Right renal pelvis (tissue), 4 donors: ENCODE measurements around the gene WDR54. TPM values are rescaled to one million over a fixed set of nuclear protein-coding genes. Genes with fewer than 3 reads are reported as not detected.
"Not testable (repeated sequence)": the region's sequence is repeated elsewhere in the genome, so short reads cannot be mapped to it uniquely, and the experiment has no call there.

ENCODE experiments used
- DNase-seq, 4 donors: peaks; one replicate each; pipeline ENCODE4 v3.0.0-alpha.2; 2013; ENCODE audit warnings: low read depth in 4 of 4, low spot score in 3 of 4, missing footprints in 1 of 4
- polyA plus RNA-seq, 4 donors: library from polyadenylated mRNA; unstranded; fragments of 120-200 nt; gene quantifications; one replicate each; pipeline ENCODE4 v1.2.1, GENCODE V29; 2013; ENCODE audit not compliant: insufficient read length in 4 of 4

WDR54 gene
- polyA plus RNA-seq, 4 donors = 36.7 to 44.2 (median 40.9) TPM

DNA sequence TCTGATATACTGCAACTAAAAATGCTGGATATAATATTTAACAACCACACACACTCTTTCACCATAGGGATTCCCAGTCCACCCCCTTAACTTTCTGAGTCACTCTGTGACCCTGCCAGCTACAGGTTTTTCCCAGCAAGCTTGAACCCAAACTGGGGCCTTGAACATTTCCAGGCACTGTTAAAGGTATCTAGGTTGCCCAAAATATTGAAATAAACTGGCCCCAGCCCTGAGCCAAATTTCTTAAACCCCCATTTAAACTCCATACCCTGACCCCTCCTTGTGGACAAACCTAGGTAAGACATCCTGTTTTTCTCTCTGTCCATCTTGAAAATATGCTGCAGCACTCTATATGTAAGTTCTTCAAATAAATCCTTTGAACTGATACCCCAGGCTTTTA, 21.7 kb upstream of the WDR54 start:
- DNase-seq = no peak

DNA sequence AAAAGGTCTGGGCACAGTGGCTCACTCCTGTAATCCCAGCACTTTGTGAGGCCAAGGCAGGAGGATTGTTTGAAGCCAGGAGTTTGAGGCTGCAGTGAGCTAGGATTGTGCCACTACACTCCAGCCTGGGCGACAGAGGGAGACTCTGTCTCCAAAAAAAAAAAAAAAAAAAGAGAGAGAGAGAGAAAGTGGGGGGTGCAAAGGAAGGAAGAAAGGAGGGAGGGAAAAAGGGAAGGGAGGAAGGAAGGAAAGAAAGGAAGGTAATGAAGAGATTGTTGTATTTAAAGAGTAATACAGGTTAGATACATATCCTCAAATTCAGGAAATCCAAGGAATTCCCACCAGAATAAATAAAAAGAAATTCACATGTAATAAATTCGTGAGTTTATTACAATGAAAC, 19.6 kb upstream of the WDR54 start:
- no peak for DNase-seq

DNA sequence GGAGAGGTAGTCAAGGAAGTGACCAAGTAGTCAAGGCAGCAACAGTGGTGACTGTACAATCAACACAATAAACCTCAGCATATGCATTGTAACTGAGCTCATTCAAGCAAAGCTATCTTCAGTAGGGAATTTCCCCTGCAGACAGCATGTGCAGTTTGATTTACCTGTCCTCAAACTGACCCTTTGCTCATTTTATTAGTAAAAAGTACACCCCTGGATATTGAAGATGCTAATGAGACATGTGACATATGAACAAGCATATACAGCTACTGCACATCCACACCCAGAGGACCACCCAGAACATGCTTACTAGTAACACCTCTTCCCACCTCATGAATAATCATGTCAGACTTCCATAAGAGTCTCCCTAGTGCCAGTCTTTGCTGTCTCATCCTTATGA, 15.5 kb upstream of the WDR54 start:
- DNase-seq = no peak

DNA sequence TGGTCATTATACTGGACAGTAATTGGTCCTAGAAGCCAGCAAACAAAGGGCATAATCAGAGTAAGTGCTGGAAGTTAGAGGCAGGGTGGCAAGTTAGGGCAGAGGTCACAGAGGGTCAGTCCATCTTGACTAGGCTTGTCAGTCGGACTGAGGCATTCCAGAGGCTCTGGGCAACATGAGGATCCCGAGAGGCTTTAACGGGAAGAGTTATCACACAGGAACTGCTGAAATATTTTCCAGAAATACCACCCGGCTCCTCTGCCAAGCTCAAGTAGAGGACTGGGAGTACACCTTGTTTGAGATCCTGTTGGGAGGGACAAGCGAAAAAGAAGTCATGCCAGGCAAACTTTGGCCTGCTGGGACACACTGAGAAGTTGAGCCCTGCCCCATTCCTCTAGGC, 13.8 kb upstream of the WDR54 start:
- no peak for DNase-seq

DNA sequence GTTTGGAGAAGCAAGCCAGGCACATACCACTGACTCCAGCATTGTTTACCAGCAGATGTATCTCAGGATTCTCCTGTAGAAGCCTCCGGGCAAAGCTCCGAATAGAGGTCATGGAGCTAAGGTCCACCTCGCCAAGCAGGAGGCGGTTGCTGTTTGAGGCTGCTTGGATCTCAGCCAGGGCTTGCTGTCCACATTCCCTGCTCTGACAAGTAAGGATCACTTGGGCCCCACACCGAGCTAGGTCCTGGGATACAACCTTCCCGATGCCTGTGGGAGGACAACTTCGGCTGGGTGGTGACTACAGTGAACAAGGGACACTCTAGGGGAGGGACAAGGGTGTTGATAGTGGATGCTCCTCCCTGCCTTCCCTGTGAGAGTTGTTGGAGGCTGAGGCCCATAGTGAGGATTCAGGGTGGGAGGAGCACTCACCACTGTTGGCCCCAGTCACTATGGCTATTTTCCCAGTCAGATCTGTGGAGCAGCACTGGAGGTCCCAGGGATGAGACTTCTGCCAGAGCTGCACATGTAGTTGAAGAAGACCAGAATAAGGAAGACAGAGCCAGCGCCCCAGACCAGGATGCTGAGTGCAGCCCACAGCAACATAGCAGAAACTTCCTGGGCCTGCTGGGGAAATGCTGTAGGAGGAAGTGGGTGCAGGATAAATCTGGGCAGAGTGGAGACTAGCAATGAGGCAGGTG, 8.4 kb upstream of the WDR54 start:
- DNase-seq = no peak

DNA sequence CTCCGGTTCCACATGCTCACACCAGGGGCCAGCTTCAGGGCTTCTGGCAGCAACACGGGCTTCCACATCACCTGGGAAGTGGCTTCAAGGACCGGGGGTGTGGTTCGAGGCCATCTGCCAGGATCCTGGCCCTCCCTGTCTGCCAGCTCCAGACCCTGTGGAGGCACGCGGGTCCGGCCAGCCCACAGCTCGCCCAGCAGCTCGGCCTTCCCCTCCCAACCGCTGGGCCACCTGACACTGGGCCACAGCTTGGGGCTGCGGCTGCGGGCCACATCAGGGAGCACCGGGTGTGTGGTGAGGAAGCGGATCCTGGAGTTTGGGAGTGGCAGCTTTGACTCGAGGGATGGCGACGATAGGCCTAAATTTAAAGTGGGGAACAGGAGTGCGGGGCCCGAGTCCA, 7.1 kb upstream of the WDR54 start:
- DNase-seq = no peak

DNA sequence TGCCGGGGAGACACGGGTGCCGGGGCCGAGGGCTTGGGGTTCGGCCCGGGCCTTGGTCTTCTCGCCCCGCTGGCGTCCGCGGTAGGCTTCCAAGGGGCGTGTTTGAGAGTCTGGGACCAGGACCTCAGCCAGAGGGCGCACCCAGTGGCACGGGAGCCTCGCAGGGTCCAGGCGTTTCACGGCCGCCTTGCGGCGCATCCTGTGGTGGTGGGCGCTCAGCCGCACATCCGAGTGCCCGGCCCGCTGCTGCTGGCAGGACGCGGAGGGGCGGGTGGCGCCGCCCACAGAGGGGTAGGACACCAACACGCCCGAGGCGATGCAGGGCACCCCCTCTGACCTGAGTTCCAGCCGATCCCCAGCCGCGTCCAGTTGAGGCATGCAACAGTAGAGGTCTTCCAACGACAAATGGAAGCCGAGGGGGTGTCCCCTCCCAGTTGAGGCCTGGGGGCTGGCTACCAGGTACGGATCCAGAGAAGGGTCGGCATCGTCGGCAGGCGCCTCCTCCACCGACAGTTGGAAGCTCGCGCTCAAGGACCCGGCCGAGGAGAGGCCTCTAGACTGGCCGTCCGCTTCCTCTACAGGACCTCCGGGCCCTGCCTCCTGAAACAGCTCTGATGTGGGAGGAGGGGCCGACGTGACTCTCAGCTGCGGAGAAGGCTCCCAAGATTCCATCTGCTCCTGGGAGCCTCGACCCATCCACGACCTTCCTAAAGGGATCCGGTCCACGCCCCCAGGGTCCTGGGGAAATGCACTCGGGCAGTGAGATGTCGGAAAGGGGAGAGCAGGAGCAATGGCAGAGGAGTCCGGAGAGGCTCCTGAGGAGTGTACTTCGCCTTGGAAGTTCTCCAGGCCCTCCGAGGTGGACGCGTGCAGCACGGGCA, 6.4 kb upstream of the WDR54 start:
- peak in 1 of 4 donors; percentile 44 for DNase-seq

DNA sequence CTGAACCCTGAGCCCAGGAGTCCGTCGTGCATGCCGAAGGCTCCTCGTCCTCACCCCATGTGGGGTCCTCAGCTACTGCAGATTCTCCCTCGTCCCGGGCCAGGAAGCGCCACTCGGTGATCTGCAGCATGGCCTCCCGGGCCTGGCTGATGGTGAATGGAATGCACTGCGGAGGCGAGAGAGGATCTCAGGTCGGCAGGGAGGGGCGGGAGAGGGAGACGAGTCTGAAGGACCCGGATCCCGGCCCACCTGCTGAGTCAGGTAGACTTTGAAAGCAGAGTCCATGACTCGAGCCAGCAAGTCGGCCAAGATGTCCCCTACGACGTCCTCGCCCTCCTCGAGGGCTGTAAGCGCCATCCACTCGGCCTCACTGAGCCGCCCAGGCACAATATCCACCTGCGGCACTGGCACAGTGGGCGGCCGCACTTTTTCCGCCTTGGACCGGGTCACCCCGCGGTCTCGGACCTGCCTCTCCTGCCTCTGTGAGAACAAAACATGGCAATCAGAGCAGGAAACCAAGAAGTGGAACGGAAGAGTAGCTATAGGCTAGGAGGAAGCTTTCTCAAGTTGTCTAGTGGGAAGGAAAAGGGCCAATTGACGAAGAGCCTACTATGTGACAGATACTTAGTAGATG, 5.7 kb upstream of the WDR54 start:
- DNase-seq = no peak

DNA sequence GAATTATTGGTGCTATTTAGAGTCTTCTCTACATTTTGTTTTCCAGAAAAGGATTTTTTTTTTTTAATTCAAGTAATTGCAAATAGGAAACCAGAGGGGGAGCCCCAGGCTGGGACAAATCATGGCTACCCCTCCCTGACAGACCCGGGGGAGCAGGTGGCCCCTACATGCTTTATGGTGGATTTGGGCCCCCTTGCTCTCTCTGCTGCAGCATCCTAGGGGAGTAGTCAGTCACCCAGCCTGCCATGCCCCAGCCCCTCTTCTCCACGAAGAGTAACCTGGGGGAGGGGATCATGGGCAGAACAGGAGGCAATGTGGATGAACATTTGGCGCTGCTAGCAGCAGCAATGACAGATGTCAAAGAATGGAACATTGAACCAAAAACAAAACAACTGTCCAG, 4.8 kb upstream of the WDR54 start:
- DNase-seq = no peak

DNA sequence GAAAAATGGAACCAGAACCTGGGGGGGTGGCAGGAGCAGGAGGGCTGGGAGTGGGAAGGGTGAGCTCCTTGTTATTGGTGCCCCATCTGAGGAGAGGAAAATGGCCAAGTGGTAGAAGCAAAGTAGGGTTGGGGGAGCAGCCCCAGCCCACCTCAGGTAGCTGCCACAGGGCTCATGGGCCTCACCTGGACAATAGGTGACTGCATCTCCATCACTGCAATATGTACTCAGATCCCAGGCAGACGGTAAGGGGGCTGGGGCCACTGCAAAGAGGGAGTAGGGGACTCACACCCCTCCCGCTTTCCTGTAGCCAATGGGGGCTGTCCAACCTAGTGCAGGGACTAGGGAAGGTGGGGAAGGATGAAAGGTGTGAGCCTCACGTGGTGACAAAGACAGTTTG, 4.3 kb upstream of the WDR54 start:
- no peak for DNase-seq

DNA sequence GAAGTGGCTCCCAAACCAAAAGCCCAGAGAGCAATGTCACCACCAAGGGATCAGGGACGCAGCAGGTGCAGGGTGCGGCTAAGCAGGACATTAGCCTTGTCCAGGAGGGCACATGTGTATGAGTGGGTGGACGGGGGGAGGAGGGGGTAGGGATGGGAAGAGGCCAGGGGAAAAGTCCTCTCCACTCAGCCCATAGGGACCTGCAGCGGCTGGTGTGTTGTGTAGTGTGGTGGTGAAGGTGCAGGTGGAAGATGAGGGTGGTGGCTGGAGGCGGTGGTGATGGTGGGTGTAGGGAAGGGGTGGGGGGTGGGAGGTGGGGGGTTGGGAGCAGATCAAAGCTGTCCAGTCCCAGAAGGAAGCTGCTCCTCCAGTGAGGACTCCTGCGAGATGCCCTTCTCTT, 3.8 kb upstream of the WDR54 start:
- no peak for DNase-seq

DNA sequence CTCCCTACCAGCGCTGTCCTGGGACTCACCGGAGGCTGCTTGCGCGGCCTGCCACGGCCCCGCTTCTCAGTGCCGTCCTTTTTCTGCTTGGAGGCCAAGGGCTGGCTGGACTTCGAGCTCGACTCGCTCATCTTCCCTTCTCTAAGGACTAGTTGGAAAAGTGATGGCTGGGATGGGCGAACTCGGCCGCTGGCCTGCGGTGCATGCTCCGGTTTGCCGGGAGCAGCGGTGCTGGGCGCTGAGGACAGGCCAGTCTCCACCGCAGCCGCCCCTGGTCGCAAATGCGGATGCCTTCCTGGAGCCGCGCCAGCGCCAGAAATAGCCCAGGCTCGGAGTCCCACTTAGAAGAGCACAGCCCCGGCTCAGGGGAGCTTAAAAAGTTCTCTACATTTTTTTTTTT, 3.2 kb upstream of the WDR54 start:
- no peak for DNase-seq

DNA sequence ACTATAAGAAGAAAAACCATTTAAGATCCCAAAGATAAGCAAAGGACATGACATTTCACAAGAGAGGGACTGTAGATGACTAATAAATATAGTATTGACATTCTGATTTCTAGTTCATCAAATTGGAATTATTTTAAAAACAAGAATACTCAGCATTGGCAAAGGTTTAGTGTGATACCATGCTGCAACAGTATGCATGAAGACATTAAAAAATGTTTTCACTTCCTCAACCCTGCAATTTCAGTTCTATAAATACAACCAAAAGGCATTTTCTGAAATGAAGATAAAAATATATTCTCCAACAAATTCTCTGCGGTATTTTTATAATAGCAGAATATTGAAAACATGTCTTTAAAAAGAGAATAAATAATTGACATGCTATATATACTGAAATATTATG, 2.2 kb upstream of the WDR54 start:
- no peak for DNase-seq

DNA sequence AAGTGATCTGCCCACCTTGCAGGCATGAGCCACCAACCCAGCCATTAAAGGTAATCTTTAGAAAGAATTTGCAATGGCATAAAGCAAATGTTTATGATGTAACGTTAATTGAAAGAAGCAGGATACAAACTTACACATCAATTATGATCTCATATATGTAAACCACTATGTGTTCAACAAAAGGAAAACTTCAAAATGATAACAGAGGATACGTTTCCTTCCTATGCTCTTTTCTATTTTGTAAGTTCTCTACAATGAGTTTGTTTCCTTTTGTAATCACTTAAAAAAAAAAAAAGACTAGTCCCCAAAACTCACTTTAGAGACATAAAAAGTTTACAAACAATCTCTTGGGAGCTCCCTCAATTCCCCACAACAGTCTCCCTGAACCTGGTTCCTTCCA, 1.5 kb upstream of the WDR54 start:
- no peak for DNase-seq

DNA sequence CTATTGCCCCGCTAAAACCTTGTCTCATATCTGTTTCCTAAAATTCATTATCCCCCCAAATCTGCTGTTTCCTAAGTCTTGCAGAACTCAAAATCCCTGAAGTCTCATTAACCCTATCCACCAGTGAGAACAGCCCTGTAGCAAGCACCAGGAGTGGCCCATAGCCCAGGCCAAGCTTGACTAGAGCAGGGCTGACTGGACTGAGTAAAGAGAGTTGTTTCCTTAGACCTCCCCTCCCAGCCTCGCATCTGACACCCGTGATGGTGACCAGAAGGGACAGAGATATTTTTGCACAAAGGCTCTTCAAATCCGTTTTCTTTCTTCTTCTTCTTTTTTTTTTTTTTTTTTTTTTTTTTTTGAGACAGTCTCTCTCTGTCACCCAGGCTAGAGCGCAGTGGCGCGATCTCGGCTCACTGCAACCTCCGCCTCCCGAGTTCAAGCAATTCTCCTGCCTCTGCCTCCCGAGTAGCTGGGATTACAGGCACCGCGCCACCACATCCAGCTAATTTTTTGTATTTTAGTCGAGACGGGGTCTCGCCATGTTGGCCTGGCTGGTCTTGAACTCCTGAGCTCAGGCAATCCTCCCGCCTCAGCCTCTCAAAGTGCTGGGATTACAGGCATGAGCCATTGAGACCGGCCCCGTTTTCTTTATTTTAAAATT, 957 bp upstream of the WDR54 start:
- not testable (repeated sequence) for DNase-seq

DNA sequence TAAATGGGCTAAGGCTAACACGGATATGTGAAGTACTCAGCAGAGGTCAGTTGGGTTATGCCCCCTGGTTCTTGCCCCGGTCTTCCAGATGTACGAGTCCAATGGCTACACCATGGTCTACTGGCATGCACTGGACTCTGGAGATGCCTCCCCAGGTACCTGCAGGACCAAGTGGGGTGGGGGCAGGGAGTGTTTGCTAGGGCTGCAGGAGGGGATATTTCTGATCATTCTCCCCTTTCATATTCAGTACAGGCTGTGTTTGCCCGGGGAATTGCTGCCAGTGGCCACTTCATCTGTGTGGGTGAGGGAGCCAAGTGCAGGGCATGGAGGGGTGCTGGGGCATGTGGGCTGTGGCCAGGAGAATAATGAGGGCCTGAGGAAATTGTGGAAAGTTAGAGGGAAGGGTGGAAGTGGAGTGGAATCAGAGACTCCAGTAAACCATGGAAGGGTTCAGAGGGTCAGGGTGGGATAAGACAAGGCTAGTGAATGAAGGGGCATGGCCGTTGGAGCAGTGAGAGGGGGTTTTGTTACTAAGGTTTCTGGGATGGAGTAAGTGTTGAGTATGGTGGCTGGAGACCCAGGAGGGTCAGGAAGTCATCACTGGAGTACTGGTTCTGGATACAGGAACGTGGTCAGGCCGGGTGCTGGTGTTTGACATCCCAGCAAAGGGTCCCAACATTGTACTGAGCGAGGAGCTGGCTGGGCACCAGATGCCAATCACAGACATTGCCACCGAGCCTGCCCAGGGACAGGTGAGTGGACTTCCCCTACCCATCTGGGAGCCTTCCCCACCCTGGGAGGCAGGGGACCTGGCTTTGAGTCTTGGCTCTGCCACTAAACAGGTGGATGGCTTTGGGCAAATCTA, 1.9 kb downstream of the WDR54 start:
- no peak for DNase-seq

DNA sequence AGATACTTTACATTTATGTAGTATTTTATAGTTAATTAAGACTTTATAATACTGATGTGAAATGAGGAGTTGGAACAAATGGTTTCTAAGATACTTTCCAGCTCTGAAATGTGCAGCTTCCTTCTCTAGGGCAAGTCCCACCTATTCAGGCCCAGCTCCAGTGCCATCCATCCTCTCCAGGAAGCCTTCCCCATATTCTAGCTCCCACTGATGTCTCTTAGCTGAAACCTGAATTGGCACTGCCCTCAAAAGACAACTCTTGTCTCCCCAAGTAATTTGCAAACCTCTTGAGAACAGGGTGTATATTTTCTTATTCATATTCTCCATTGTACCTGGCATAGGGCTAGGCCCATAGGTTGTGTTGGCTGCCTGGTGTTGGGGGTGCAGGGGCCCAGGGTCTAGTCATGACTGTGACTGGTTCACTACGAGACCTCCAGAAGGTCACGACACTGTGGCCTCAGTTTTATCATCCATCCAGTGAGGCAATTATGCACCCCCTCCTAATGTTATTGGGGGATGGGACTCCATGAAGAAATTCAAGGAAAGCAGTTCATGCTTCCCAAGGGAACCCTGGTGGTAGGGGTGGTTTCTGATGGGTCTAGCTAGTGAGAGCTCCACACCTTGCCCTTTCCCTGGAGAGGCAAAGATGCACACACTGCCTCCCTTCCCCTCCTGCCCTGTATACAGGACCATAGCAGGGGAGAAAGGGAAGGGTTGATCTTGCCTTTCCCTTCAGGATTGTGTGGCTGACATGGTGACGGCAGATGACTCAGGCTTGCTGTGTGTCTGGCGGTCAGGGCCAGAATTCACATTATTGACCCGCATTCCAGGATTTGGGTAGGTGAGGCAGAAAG, 2.8 kb downstream of the WDR54 start:
- DNase-seq = no peak

DNA sequence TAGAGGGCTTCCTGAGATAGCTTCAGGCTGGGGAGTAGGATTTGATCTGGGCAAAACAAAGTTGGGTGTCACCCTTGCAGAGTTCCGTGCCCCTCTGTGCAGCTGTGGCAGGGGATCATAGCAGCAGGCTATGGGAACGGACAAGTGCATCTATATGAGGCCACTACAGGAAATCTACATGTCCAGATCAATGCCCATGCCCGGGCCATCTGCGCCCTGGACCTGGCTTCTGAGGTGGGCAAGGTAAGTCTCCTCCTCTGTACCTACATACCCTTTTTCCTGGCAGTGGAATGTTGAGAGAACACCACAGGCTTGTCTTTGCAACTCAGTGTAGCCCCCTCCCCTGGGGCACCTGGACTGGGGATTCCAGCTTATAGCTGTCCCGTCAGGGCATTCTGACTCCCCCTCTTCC, 3.5 kb downstream of the WDR54 start:
- DNase-seq = no peak

DNA sequence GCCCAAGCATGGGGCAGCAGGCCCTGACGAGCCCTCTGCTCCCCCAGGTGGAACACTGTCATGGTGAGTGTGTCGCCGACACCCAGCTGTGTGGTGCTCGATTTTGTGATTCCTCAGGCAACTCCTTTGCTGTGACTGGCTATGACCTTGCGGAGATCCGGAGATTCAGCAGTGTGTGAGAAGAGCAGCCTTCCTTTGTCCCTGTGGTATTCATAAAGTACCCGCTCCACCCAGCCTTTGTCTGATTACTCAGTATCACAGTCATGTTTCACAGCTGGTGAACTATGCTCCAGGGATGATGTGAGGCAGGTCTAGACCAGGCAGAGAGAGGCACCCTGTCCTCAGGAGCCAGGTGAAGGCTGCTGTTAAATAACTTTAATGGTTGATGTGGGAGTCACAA, 4.0 kb downstream of the WDR54 start:
- no peak for DNase-seq
